ENCODE data around the gene ITFG1.
"Not testable (repeated sequence)": the region's sequence is repeated elsewhere in the genome, so short reads cannot be mapped to it uniquely, and the experiment has no call there.

Gene ITFG1

GRCh38 chr16:47180073-47180472 is 280.8 kb downstream of the ITFG1 start:
- no peak overlapping the region for H3K27ac ChIP-seq
- TF ChIP-seq, protein P1, sequence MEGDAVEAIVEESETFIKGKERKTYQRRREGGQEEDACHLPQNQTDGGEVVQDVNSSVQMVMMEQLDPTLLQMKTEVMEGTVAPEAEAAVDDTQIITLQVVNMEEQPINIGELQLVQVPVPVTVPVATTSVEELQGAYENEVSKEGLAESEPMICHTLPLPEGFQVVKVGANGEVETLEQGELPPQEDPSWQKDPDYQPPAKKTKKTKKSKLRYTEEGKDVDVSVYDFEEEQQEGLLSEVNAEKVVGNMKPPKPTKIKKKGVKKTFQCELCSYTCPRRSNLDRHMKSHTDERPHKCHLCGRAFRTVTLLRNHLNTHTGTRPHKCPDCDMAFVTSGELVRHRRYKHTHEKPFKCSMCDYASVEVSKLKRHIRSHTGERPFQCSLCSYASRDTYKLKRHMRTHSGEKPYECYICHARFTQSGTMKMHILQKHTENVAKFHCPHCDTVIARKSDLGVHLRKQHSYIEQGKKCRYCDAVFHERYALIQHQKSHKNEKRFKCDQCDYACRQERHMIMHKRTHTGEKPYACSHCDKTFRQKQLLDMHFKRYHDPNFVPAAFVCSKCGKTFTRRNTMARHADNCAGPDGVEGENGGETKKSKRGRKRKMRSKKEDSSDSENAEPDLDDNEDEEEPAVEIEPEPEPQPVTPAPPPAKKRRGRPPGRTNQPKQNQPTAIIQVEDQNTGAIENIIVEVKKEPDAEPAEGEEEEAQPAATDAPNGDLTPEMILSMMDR (conservative IDR thresholded peaks at IDR 0.05) = no peak

- TF ChIP-seq, protein P1 (conservative IDR thresholded peaks at IDR 0.05) = no peak
Measured at GRCh38 chr16:47175152-47175551, 285.7 kb downstream of the ITFG1 start.

DNA sequence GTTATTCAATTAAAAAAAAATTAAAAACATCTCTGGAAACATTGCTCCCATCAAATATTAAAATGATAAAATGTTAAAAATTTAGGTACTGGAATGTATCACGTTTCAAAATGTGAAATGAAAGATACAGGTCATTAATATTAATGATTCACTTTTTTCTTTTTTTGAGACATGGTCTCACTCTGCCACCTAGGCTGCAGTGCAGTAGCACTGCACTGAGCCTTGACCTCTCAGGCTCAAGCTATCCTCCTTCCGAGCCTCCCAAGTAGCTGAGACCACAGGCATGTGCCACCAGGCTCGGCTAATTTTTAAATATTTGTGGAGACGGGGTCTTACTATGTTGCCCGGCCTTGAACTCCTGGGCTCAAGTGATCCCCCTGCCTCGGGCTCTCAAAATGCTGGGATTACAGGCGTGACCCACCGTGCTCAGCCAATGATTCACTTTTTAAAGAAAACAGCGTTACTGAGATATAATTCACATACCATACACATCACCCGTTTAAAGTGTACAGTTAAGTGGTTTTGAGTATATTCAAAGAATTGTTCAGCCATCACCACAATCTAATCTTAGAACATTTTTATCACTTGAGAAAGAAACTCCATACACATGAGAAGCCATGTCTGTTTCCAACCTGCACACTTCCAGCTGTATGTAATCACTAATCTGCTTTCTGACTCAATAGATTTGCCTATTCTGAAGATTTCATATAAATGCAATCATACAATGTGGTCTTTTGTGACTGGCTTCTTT is 298.0 kb downstream of the ITFG1 start:
- TF ChIP-seq, protein P1 (conservative IDR thresholded peaks at IDR 0.05) = no peak
- no peak overlapping the region for H3K27ac ChIP-seq

More at GRCh38 chr16:47175152-47175551, 285.7 kb downstream of the ITFG1 start:
- H3K27ac ChIP-seq = no peak overlapping the region

GRCh38 chr16:47161464-47161863 is 299.4 kb downstream of the ITFG1 start:
- H3K27ac ChIP-seq = no peak overlapping the region
- TF ChIP-seq, protein P1 (conservative IDR thresholded peaks at IDR 0.05) = no peak

DNA sequence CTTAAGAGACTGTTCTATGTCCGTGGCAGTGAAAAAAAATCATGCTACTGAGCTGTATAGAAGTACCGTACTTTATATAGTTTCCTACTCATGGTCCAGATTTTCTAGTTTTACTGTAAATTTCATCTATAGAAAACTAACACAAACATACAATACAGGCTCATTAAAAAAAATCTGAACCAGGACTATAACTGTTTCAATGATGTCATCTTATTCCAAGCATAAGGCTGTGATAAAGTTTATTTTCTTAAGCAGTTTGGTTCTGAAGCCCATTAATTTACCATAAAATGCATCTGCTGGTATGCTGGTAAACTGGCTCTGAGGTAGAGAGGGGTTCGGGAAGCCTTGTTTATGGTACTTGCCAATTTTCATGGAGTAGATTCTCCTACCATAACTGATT is 300.4 kb downstream of the ITFG1 start:
- TF ChIP-seq, protein P1 (conservative IDR thresholded peaks at IDR 0.05) = no peak
- no peak overlapping the region for H3K27ac ChIP-seq

- no peak overlapping the region for H3K27ac ChIP-seq
- TF ChIP-seq, protein P1 (conservative IDR thresholded peaks at IDR 0.05) = no peak
Measured at GRCh38 chr16:47158992-47159391, 301.9 kb downstream of the ITFG1 start.

DNA sequence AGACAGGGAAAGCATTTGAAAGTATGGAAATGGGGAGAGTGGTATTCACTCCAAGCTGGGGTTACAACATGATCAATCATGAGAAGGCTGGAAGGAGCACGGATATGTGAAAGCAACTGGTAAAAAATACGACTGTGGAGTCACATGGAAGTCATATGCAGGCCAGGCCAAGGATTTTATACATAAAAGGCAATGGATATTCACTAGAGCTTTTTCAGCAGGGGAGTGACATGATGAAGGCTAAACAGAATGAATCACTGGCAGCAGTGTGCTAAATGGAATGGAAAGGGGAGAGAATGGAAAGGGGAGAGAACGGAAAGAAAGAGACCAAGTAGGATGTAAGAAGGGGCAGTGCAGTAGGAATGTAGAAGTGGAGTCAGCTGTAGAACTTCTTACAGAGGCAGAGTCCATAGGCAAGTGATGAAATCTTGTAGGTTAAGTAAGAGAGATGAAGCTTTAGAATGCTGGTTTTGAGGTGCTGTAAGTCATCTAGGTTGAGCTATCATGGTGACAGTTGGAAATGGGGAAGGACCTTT is 304.1 kb downstream of the ITFG1 start:
- TF ChIP-seq, protein P1 (conservative IDR thresholded peaks at IDR 0.05) = no peak
- no peak overlapping the region for H3K27ac ChIP-seq

GRCh38 chr16:47152501-47152900 is 308.4 kb downstream of the ITFG1 start:
- H3K27ac ChIP-seq = not testable (repeated sequence)

Data from VCaP (cell line).